K562 (cell line): ENCODE data around the gene IGSF8. TPM values are rescaled to one million over a fixed set of nuclear protein-coding genes. Genes with fewer than 3 reads are reported as not detected.

ENCODE experiments used
- ATAC-seq: fragments of 200-7000 bp; cut with Tn5 transposase; 3 replicates; pipeline ENCODE4 v1.9.1; 2020; ENCODE audit warnings: moderate library complexity
- BruUV-seq: library from RNA; stranded (reverse); fragments of 400-500 nt; replicated peaks from 2 replicates; lab custom pipeline; 2021; lab: Mats Ljungman, UMichigan
- CTCF ChIA-PET: fragments of 300-600 bp; formaldehyde crosslinking; extraction: SDS; loops from one replicate; lab custom pipeline; 2021; ENCODE audit warnings: low intra/inter-chr PET ratio; lab: Yijun Ruan, JAX
- POLR2A ChIA-PET: fragments of 300-600, 350-650 bp; sonication (Branson Sonifier 250); formaldehyde crosslinking; extraction: SDS; loops from one replicate; lab custom pipeline; 2021; ENCODE audit warnings: antibody characterized with exemption, inconsistent platforms; lab: Yijun Ruan, JAX
- DNase-seq, 4 experiments: peaks; one replicate each; pipeline versions ENCODE4 v3.0.0 to v3.0.0-alpha.2; 2011 to 2018; ENCODE audit warnings: low spot score in 3 of 4, mixed read lengths in 3 of 4; ENCODE audit errors: extremely low read depth in 1 of 4
- FAIRE-seq: peaks from 2 replicates; lab custom pipeline; 2011; peaks lifted over from hg19 to GRCh38; lab: Jason Lieb, UNC
- H2AFZ ChIP-seq: 2 replicates; pipeline ENCODE4 v1.6.0; 2011; ENCODE audit warnings: low read depth, low read length, control low read depth, inconsistent platforms
- H3K27ac ChIP-seq: fragments of 200-600 bp; 3 replicates; pipeline ENCODE4 v1.8.0; 2011; ENCODE audit warnings: low read depth, mild to moderate bottlenecking, control low read depth, inconsistent platforms, low read length, moderate library complexity, mixed read lengths; ENCODE audit errors: extremely low read depth
- H3K27me3 ChIP-seq, 2 experiments: fragments of 300-600 bp in 1 of 2; 2 replicates in 1 of 2; 3 replicates in 1 of 2; pipeline versions ENCODE4 v1.6.0 to v1.8.0; 2011; ENCODE audit warnings: inconsistent platforms in 2 of 2, low read length in 2 of 2, mild to moderate bottlenecking in 1 of 2, mixed read lengths in 1 of 2, moderate library complexity in 1 of 2; ENCODE audit not compliant: control insufficient read depth in 2 of 2, insufficient read depth in 2 of 2
- H3K36me3 ChIP-seq: fragments of 300-600 bp; 3 replicates; pipeline ENCODE4 v1.8.0; 2011; ENCODE audit warnings: mild to moderate bottlenecking, low read length, inconsistent platforms; ENCODE audit not compliant: control insufficient read depth, insufficient read depth
- H3K4me1 ChIP-seq, 2 experiments: fragments of 200-600 bp in 1 of 2; replicated peaks in 1 of 2; 2 replicates in 1 of 2; 3 replicates in 1 of 2; pipeline versions ENCODE4 v1.5.1 to v1.8.0; 2011; ENCODE audit warnings: inconsistent platforms in 2 of 2, low read length in 2 of 2, mild to moderate bottlenecking in 1 of 2, mixed read lengths in 1 of 2, moderate library complexity in 1 of 2; ENCODE audit not compliant: control insufficient read depth in 2 of 2, insufficient read depth in 2 of 2
- H3K4me2 ChIP-seq: 2 replicates; pipeline ENCODE4 v1.6.1; 2011; ENCODE audit warnings: low read length, control low read depth, inconsistent platforms, mixed read lengths; ENCODE audit not compliant: insufficient read depth
- H3K4me3 ChIP-seq: fragments of 200-600 bp; sonication (generic), shearing (Covaris generic); 2 replicates; pipeline ENCODE4 v1.5.1; 2016; ENCODE audit warnings: control low read depth, inconsistent platforms
- H3K79me2 ChIP-seq: fragments of 200-600 bp; 3 replicates; pipeline ENCODE4 v1.8.0; 2011; ENCODE audit warnings: low read length, inconsistent platforms; ENCODE audit not compliant: control insufficient read depth, insufficient read depth
- H3K9ac ChIP-seq, 2 experiments: 2 replicates each; pipeline versions ENCODE4 v1.6.0 to v1.6.1; 2011; ENCODE audit warnings: low read depth in 2 of 2, low read length in 2 of 2, control low read depth in 1 of 2, inconsistent platforms in 1 of 2, mild to moderate bottlenecking in 1 of 2, mixed read lengths in 1 of 2; ENCODE audit not compliant: insufficient read depth in 1 of 2
- H3K9me1 ChIP-seq: one replicate; pipeline ENCODE4 v1.6.0; 2011; ENCODE audit warnings: inconsistent platforms, mild to moderate bottlenecking, low read length, moderate library complexity; ENCODE audit not compliant: control insufficient read depth, insufficient read depth
- H3K9me3 ChIP-seq: replicated peaks from 2 replicates; pipeline ENCODE4 v1.5.1; 2011; ENCODE audit warnings: low read depth, low read length, inconsistent platforms; ENCODE audit not compliant: control insufficient read depth, insufficient read depth
- H4K20me1 ChIP-seq: replicated peaks from 2 replicates; pipeline ENCODE4 v1.6.1; 2011; ENCODE audit warnings: low read length, inconsistent platforms, mixed read lengths; ENCODE audit not compliant: control insufficient read depth, insufficient read depth
- GATA2 ChIP-seq: sonication (generic); formaldehyde crosslinking; IDR thresholded peaks from 2 replicates; pipeline ENCODE4 v1.4.0; 2020; ENCODE audit warnings: mild to moderate bottlenecking, missing genetic modification reagents
- TEAD1 ChIP-seq, 2 experiments: fragments of 450-650 bp in 1 of 2; sonication (generic) in 1 of 2; formaldehyde crosslinking; IDR thresholded peaks; 2 replicates each; pipeline versions ENCODE4 v1.4.0 to v1.8.0; 2020 to 2022; ENCODE audit warnings: mild to moderate bottlenecking in 2 of 2, missing genetic modification reagents in 1 of 2
- WGBS: fragments of 100-300 bp; shearing (Covaris generic); methylation state at CpG from one replicate; pipeline ENCODE4 v1.1.6; 2016; ENCODE audit warnings: low coverage, mixed read lengths; ENCODE audit not compliant: insufficient coverage; ENCODE audit errors: missing lambda C conversion rate; 5-methylcytosine and 5-hydroxymethylcytosine counted together
- in situ Hi-C: fragments of 300-500 bp; cut with MboI; formaldehyde crosslinking; loops from 4 replicates; pipeline ENCODE4 v1.15.0; 2018; ENCODE audit warnings: inconsistent platforms, mixed read lengths
- intact Hi-C: fragments of 100-400 bp; cut with micrococcal nuclease; formaldehyde crosslinking; loops from 2 replicates; pipeline ENCODE4 v1.14.2; 2022
- polyA plus RNA-seq, 8 experiments: library from polyadenylated mRNA; depleted of rRNA in 4 of 8; stranded (reverse) in 5 of 8; unstranded in 3 of 8; fragments of >200 nt; fragmentation: Nextera tagmentation in 2 of 8; fragmentation: Illumina TruSeq in 1 of 8; extraction: Ambion mirVana in 2 of 8; extraction: Trizol in 1 of 8; gene quantifications; 2 replicates each; pipeline versions ENCODE4 v1.2.1 to v1.2.3, GENCODE V29; 2011 to 2014; ENCODE audit warnings: inconsistent platforms in 1 of 8, missing spikeins in 1 of 8
- total RNA-seq, 7 experiments: library from RNA; depleted of rRNA in 6 of 7; stranded (reverse); fragments of >200 nt in 6 of 7; fragmentation: Illumina TruSeq in 2 of 7; extraction: Trizol in 2 of 7; gene quantifications; 2 replicates each; pipeline versions ENCODE4 v1.2.1 to v1.2.3, GENCODE V29; 2011 to 2021; ENCODE audit warnings: low replicate concordance in 1 of 7
- TF ChIP-seq, protein P1 (sequence below): fragments of 450-650 bp; IDR thresholded peaks from 2 replicates; pipeline ENCODE4 v1.6.1; 2018; ENCODE audit not compliant: partially characterized antibody

Gene IGSF8
- total and polyA plus RNA-seq, 9 of the 15 experiments (the other 6 are each of a cell fraction or from before 2014, with no cell fraction given) = 0.32 to 11.7 (median 3.2) TPM

DNA sequence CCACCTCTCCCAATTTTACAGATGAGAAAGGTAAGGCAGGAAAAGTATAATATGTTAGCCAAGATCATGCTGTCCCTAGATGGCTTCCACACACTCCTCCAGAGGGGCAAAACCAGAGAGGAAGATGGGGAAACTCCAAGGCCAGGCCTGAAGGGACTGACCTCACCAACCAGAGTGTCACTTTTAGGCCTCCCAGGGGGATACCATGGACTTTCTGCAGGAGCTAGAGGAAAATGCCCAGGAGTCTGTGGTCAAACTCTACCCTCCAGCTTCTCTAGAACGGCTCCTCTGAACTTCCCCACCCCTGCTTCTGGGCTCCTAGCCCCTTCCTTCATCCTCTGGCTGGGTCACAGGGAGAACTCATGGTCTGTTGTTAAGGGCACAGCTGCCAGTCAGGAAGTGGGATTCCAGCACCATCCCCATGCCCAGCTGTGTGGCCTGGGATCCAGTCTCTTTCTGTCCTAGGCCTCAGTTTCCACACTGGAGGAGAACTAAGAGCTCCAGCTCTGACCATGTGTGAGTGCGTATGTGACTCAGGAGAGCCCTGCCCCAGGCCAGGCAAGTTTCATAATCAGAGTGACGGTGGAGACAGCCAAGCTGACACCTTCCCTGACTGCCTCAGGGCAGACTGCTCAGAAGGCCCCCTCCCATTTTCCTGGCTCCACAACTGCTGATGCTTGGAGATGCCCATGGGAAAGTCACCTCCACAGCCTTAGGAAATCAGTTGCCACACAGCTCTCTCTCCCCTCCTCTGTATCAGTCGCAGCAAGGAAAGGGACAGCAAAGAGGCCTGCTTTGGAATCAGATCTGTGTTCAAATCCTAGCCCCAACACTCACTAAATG, 1.9 kb downstream of the IGSF8 start:
- Histone ChIP-seq H3K27ac (no peak overlapping the region), H3K9ac (peak overlapping the region in 1 of 2 experiments; percentile 37; a peak in 1 of 4 replicates), H3K9me3 (no peaks in the 10 kb centered on the region), H3K27me3 (no peaks in the 10 kb centered on the region), H3K4me3 (no peak overlapping the region), H3K4me2 (no peak overlapping the region), H3K36me3 (no peaks in the 10 kb centered on the region), H3K79me2 (no peaks in the 10 kb centered on the region), H3K4me1 (peaks cover 14 to 42% of the 10 kb centered on the region in 2 experiments; a peak in 4 of 5 replicates), H4K20me1 (peaks cover 4% of the 10 kb centered on the region; the same call in 1 of the 2 replicates), H3K9me1 (no peaks in the 10 kb centered on the region), H2AFZ (no peak overlapping the region)
- FAIRE-seq (peak; percentile 23), ATAC-seq (no peak), DNase-seq (no peak)
- POLR2A ChIA-PET = interaction anchor here (0.7 to 1.2 kb wide), 7 partner anchors 11 to 283 kb away, joined by 3 to 4 read pairs (median 3); no protein-coding TSS in a partner anchor
- CTCF ChIA-PET = no interaction called here
- no TSS peak for BruUV-seq
- WGBS = 55% methylated on average over 3 of the region's 4 CpGs
- intact Hi-C loops (no loop called here), in situ Hi-C loops (no loop called here)
- TF ChIP-seq, protein P1, sequence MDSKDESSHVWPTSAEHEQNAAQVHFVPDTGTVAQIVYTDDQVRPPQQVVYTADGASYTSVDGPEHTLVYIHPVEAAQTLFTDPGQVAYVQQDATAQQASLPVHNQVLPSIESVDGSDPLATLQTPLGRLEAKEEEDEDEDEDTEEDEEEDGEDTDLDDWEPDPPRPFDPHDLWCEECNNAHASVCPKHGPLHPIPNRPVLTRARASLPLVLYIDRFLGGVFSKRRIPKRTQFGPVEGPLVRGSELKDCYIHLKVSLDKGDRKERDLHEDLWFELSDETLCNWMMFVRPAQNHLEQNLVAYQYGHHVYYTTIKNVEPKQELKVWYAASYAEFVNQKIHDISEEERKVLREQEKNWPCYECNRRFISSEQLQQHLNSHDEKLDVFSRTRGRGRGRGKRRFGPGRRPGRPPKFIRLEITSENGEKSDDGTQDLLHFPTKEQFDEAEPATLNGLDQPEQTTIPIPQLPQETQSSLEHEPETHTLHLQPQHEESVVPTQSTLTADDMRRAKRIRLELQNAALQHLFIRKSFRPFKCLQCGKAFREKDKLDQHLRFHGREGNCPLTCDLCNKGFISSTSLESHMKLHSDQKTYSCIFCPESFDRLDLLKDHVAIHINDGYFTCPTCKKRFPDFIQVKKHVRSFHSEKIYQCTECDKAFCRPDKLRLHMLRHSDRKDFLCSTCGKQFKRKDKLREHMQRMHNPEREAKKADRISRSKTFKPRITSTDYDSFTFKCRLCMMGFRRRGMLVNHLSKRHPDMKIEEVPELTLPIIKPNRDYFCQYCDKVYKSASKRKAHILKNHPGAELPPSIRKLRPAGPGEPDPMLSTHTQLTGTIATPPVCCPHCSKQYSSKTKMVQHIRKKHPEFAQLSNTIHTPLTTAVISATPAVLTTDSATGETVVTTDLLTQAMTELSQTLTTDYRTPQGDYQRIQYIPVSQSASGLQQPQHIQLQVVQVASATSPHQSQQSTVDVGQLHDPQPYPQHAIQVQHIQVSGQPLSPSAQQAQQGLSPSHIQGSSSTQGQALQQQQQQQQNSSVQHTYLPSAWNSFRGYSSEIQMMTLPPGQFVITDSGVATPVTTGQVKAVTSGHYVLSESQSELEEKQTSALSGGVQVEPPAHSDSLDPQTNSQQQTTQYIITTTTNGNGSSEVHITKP = peak; percentile 40
- no peak for TF ChIP-seq GATA2 (CRISPR knock-in tag)
- TF ChIP-seq TEAD1 (CRISPR knock-in tag; IDR thresholded peaks at IDR 0.05) = no peak
